Activated T-cell treated with anti-CD3 and anti-CD28 coated beads, Interleukin-2, amount 50 U/mL, for 72 hours (primary cell): ENCODE results near the gene TNPO2. TPM values are rescaled to one million over a fixed set of nuclear protein-coding genes. Genes with fewer than 3 reads are reported as not detected.
A peak's percentile ranks its signal among the peaks of the same experiment; 100 is the strongest.

Experiments used
- ATAC-seq, 2 donors: fragments of 150-1000 bp; cut with Tn5 transposase; replicated peaks in 1 of 2; 2 replicates each; pipeline ENCODE4 v1.10.0; 2021; ENCODE audit warnings: moderate library complexity in 2 of 2, mild to moderate bottlenecking in 1 of 2
- DNase-seq, 2 donors: peaks; one replicate each; pipeline ENCODE4 v3.0.0; 2021 to 2022; ENCODE audit warnings: mixed read lengths in 1 of 2
- H3K27ac Mint-ChIP-seq: one replicate; pipeline ENCODE4 v1.8.0; 2022; ENCODE audit warnings: mild to moderate bottlenecking, moderate library complexity, mixed read lengths
- H3K27me3 Mint-ChIP-seq: one replicate; pipeline ENCODE4 v1.8.0; 2022; ENCODE audit warnings: low read depth, mixed read lengths
- H3K36me3 Mint-ChIP-seq, 2 donors: one replicate each; pipeline ENCODE4 v1.8.0; 2022; ENCODE audit warnings: mixed read lengths in 2 of 2, mild to moderate bottlenecking in 1 of 2; ENCODE audit not compliant: insufficient read depth in 2 of 2
- H3K4me1 Mint-ChIP-seq: one replicate; pipeline ENCODE4 v1.8.0; 2022; ENCODE audit warnings: low read depth, mixed read lengths
- H3K4me3 Mint-ChIP-seq, 2 donors: one replicate each; pipeline ENCODE4 v1.8.0; 2022; ENCODE audit warnings: mild to moderate bottlenecking in 2 of 2, mixed read lengths in 2 of 2, moderate library complexity in 2 of 2
- H3K9me3 Mint-ChIP-seq, 2 donors: one replicate each; pipeline ENCODE4 v1.8.0; 2022; ENCODE audit warnings: mixed read lengths in 2 of 2
- total RNA-seq, 2 donors: library from RNA; stranded (reverse); gene quantifications; one replicate each; pipeline ENCODE4 v1.2.3, GENCODE V29; 2022

TNPO2 gene
- total RNA-seq, 2 donors from 2014 or later = 62.6 to 73.2 TPM

- Mint-ChIP-seq H3K4me3 (no peak overlapping the region), H3K9me3 (no peaks in the 10 kb centered on the region), H3K27me3 (peaks cover 46% of the 10 kb centered on the region), H3K27ac (no peak overlapping the region), H3K36me3 (no peaks in the 10 kb centered on the region), H3K4me1 (peaks cover 3% of the 10 kb centered on the region)
- ATAC-seq (no peak), DNase-seq (no peak)
Observed at GRCh38 chr19:12754465-12755196, 30.9 kb upstream of the TNPO2 start.

- ATAC-seq = no peak
- DNase-seq = no peak
- Mint-ChIP-seq H3K4me3 (no peak overlapping the region), H3K9me3 (peaks cover 4% of the 10 kb centered on the region in 2 donors), H3K4me1 (peaks cover 5% of the 10 kb centered on the region), H3K27ac (no peak overlapping the region), H3K36me3 (peaks cover 8 to 10% of the 10 kb centered on the region in 2 donors), H3K27me3 (peaks cover 42% of the 10 kb centered on the region)
Observed at GRCh38 chr19:12752056-12752781, 28.5 kb upstream of the TNPO2 start.

- peaks cover 5% of the 10 kb centered on the region for H3K4me1 Mint-ChIP-seq
- no peak within 1 kb of the TSS for H3K27ac Mint-ChIP-seq
- H3K36me3 Mint-ChIP-seq = peaks cover 9 to 15% of the 10 kb centered on the region in 2 donors
- no peak within 1 kb of the TSS for H3K4me3 Mint-ChIP-seq
- DNase-seq (no peak), ATAC-seq (no peak)
- peaks cover 42% of the 10 kb centered on the region for H3K27me3 Mint-ChIP-seq
- peaks cover 4% of the 10 kb centered on the region in 2 donors for H3K9me3 Mint-ChIP-seq
Observed at GRCh38 chr19:12751635-12752034, 27.9 kb upstream of the TNPO2 start, which contains the start of gene BEST2. Gene BEST2 (plus strand): TSS chr19:12751791. CDS start chr19:12752593, 802 bp downstream.

- peaks cover 35% of the 10 kb centered on the region for H3K27me3 Mint-ChIP-seq
- peaks cover 5% of the 10 kb centered on the region for H3K4me1 Mint-ChIP-seq
- peaks cover 4% of the 10 kb centered on the region in 2 donors for H3K9me3 Mint-ChIP-seq
- ATAC-seq = no peak
- H3K36me3 Mint-ChIP-seq = peaks cover 9 to 17% of the 10 kb centered on the region in 2 donors
- no peak for DNase-seq
- no peak overlapping the region for H3K4me3 Mint-ChIP-seq
- H3K27ac Mint-ChIP-seq = no peak overlapping the region
Observed at GRCh38 chr19:12750851-12751250, 27.1 kb upstream of the TNPO2 start.

- H3K27ac Mint-ChIP-seq = no peak overlapping the region
- H3K36me3 Mint-ChIP-seq = peaks cover 9 to 17% of the 10 kb centered on the region in 2 donors
- H3K9me3 Mint-ChIP-seq = peaks cover 4% of the 10 kb centered on the region in 2 donors
- DNase-seq (no peak), ATAC-seq (no peak)
- H3K4me1 Mint-ChIP-seq = peaks cover 5% of the 10 kb centered on the region
- peaks cover 30% of the 10 kb centered on the region for H3K27me3 Mint-ChIP-seq
- no peak overlapping the region for H3K4me3 Mint-ChIP-seq
Observed at GRCh38 chr19:12749938-12750521, 26.3 kb upstream of the TNPO2 start.

- Mint-ChIP-seq H3K9me3 (peaks cover 4% of the 10 kb centered on the region in 2 donors), H3K36me3 (peaks cover 9 to 17% of the 10 kb centered on the region in 2 donors), H3K4me1 (peaks cover 5% of the 10 kb centered on the region), H3K27ac (no peak overlapping the region), H3K4me3 (no peak overlapping the region), H3K27me3 (peaks cover 29% of the 10 kb centered on the region)
- DNase-seq (no peak), ATAC-seq (no peak)
Observed at GRCh38 chr19:12748489-12748888, 24.8 kb upstream of the TNPO2 start.

GRCh38 chr19:12745166-12745897 lies 21.6 kb upstream of the TNPO2 start:
- Mint-ChIP-seq H3K4me1 (peaks cover 5% of the 10 kb centered on the region), H3K27ac (no peak overlapping the region), H3K36me3 (peaks cover 11 to 20% of the 10 kb centered on the region in 2 donors), H3K4me3 (no peak overlapping the region), H3K27me3 (peaks cover 9% of the 10 kb centered on the region), H3K9me3 (peaks cover 4% of the 10 kb centered on the region in 2 donors)
- no peak for DNase-seq
- no peak for ATAC-seq

- ATAC-seq (no peak), DNase-seq (no peak)
- H3K36me3 Mint-ChIP-seq = peaks cover 7 to 10% of the 10 kb centered on the region in 2 donors
- peaks cover 39% of the 10 kb centered on the region for H3K4me1 Mint-ChIP-seq
- no peaks in the 10 kb centered on the region for H3K9me3 Mint-ChIP-seq
- no peaks in the 10 kb centered on the region for H3K27me3 Mint-ChIP-seq
- H3K27ac Mint-ChIP-seq = peak overlapping the region; percentile 94
- H3K4me3 Mint-ChIP-seq = peak overlapping the region; percentile 77 to 100
Observed at GRCh38 chr19:12737835-12738351, 14.2 kb upstream of the TNPO2 start.

GRCh38 chr19:12736995-12737834 lies 13.5 kb upstream of the TNPO2 start, which contains the start of gene GET3:
Gene GET3 (plus strand): TSS chr19:12737497. CDS start chr19:12737506, 9 bp downstream.
- ATAC-seq = peak; percentile 87 to 88
- H3K27me3 Mint-ChIP-seq = no peaks in the 10 kb centered on the region
- peak within 1 kb of the TSS; percentile 94 for H3K27ac Mint-ChIP-seq
- peak within 1 kb of the TSS; percentile 77 to 100 for H3K4me3 Mint-ChIP-seq
- peaks cover 7 to 11% of the 10 kb centered on the region in 2 donors for H3K36me3 Mint-ChIP-seq
- peaks cover 45% of the 10 kb centered on the region for H3K4me1 Mint-ChIP-seq
- H3K9me3 Mint-ChIP-seq = no peaks in the 10 kb centered on the region
- DNase-seq = peak; percentile 82 to 85

GRCh38 chr19:12733369-12734214 lies 9.9 kb upstream of the TNPO2 start:
- Mint-ChIP-seq H3K4me1 (peaks cover 52% of the 10 kb centered on the region), H3K27ac (peak overlapping the region; percentile 84), H3K36me3 (peaks cover 11 to 20% of the 10 kb centered on the region in 2 donors), H3K4me3 (peak overlapping the region; percentile 94 to 95), H3K9me3 (no peaks in the 10 kb centered on the region), H3K27me3 (no peaks in the 10 kb centered on the region)
- peak; percentile 59 to 68 for DNase-seq
- ATAC-seq = no peak

GRCh38 chr19:12731337-12731736 lies 7.6 kb upstream of the TNPO2 start:
- H3K9me3 Mint-ChIP-seq = no peaks in the 10 kb centered on the region
- H3K27ac Mint-ChIP-seq = no peak overlapping the region
- peaks cover 29% of the 10 kb centered on the region for H3K4me1 Mint-ChIP-seq
- DNase-seq (no peak), ATAC-seq (no peak)
- H3K27me3 Mint-ChIP-seq = no peaks in the 10 kb centered on the region
- H3K4me3 Mint-ChIP-seq = no peak overlapping the region
- H3K36me3 Mint-ChIP-seq = peaks cover 11 to 30% of the 10 kb centered on the region in 2 donors
